ENCODE results near the gene SIT1.

SIT1 gene

GRCh38 chr9:35650341-35651158 is at the start of gene SIT1:
TSS of gene SIT1 (minus strand) at chr9:35650931. CDS start at chr9:35650853, 78 bp downstream.
- no peak for DNase-seq

DNA sequence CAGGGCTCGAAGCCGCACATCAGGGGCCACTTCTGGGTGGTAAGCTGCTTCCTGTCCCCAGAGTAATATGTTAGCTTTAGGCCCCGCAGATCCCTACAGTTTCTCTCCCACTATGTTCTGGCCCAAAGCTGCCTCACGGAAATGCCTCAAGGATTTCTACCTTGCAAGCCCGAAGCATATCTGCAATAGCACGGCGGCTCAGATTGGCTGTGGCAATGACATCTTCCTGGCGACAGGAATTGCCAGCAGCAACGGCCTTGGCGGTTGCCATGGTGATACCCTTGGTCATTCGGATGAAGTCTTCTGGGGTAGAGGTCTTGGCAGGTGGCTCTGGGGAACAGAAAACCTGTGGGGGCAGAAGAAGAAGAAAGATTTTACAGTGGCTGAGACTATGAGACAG is 49.3 kb upstream of the SIT1 start:
- DNase-seq = peak in 15 of 51 donors; percentile 4 to 66 (median 22)

DNA sequence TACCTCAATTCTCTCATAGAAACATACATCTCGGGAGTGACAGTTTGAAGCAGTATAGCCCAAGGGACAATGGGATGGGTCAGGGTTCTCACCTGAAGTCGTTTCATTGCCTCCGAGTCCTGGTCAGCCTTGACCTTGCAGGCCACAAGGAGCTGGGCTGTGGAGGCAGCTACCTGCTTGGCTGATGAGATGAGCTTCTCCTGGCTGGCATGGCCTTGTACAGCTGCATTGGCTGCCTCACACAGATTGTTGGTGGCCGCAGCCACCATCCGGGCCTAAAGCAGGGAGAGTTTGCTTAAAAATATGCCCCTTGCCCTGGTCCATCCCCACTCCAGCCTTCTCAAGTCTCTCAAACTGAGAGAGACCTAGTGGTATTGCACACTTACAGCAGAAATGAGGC is 47.5 kb upstream of the SIT1 start:
- DNase-seq = no peak

GRCh38 chr9:35697486-35697885 is 46.8 kb upstream of the SIT1 start:
- DNase-seq = no peak

GRCh38 chr9:35696520-35697215 is 45.9 kb upstream of the SIT1 start:
- peak in 20 of 51 donors; percentile 4 to 37 (median 24) for DNase-seq

DNA sequence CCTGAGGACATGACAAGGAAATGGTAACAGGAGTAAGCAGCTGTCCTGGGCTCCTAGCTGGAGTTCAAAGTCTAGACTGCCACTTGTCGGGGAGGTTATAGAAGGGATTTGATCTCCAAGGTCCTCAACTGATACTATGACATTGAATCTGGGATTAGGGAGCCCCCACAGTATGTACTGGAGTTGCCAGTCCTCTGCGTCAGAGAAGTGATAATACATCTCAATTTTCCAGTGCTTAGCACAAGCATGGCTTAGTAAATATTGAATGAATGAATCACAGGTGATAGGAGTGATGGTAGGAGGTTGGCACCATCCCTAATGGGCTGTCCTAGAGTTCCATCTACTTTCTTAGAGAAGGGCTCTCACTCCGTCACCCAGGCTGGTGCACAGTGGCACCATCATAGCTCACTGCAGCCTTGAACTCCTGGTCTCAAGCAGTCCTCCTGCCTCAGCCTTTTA is 45.2 kb upstream of the SIT1 start:
- no peak for DNase-seq

DNA sequence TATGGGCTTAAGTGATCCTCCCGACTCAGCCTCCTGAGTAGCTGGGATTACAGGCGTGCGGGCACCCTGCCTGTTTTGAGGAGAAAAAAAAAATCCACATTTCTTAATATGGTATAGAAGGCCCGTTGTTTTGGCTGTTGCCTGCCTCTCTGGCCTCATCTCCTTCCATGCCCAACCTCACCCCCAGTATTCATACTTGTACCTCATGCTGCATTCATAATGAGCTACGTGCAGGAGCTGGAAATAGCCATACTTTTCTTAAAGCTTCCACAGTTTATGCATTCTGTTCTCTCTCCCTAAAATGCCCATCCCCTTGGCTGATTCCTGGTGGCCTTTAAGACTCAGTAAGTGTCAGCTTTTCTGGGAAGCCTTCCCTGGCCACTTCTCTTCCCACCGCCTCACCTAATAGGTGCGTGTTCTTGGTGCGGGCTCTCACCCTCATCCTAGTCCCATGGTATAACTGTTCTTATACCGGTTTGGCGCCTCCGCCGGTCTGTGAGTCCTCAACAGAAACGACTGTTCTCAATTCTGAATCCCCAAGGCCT is 41.1 kb upstream of the SIT1 start:
- no peak for DNase-seq

- peak in 1 of 51 donors; percentile 33 for DNase-seq
Measured at GRCh38 chr9:35691334-35691650, 40.6 kb upstream of the SIT1 start.

GRCh38 chr9:35690614-35691333 is 40.0 kb upstream of the SIT1 start:
- DNase-seq = peak in 30 of 51 donors; percentile 9 to 66 (median 34)

- peak in 1 of 51 donors; percentile 13 for DNase-seq
Measured at GRCh38 chr9:35690294-35690613, 39.5 kb upstream of the SIT1 start.

- no peak for DNase-seq
Measured at GRCh38 chr9:35689542-35690293, 39.0 kb upstream of the SIT1 start, which contains the start of gene TPM2. TSS of gene TPM2 (minus strand) at chr9:35689925. CDS start at chr9:35689817, 108 bp downstream.

- DNase-seq = peak in 1 of 51 donors; percentile 3
Measured at GRCh38 chr9:35688558-35689541, 38.1 kb upstream of the SIT1 start.

GRCh38 chr9:35687972-35688557 is 37.3 kb upstream of the SIT1 start:
- DNase-seq = no peak

- DNase-seq = no peak
Measured at GRCh38 chr9:35687306-35687705, 36.6 kb upstream of the SIT1 start.

GRCh38 chr9:35686222-35687203 is 35.8 kb upstream of the SIT1 start:
- no peak for DNase-seq

- DNase-seq = no peak
Measured at GRCh38 chr9:35685506-35685905, 34.8 kb upstream of the SIT1 start.

DNA sequence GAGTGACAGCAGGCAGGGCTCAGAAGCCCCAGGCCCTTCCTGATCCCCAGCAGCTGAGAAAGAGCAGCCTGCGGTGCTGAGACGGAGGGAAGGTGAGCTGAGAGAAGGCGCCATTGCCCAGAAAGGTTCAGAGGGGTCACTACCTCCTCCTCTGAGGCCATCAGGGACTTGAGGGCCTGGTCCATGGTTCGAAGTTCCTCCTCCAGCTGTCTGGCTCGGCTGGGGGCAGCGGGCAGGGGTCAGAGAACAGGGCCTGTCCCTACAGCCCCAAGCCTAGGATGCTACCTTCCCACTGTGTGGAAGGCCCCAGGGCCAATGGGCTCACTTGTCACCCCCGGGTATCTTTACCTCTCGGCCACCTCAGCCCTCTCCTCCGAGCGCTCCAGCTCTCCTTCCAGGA is 34.2 kb upstream of the SIT1 start:
- no peak for DNase-seq

- no peak for DNase-seq
Measured at GRCh38 chr9:35683323-35683722, 32.6 kb upstream of the SIT1 start.

All from hypothalamus (tissue), 51 donors.